ENCODE results near the gene SLC26A3. TPM values are rescaled to one million over a fixed set of nuclear protein-coding genes. Genes with fewer than 3 reads are reported as not detected.

Gene SLC26A3
- total RNA-seq, 1 donor from 2014 or later: not detected

GRCh38 chr7:107846324-107846723, 43.3 kb upstream of the SLC26A3 start:
- H3K27ac Mint-ChIP-seq: no peak overlapping the region
- no peaks in the 10 kb centered on the region for H3K36me3 Mint-ChIP-seq
- H3K4me3 Mint-ChIP-seq: no peak overlapping the region
- no peak for DNase-seq (ENCODE audit: low spot score in 2 of 2, unreplicated experiment in 2 of 2)
- H3K27me3 Mint-ChIP-seq (ENCODE audit: low read depth): peaks cover 13% of the 10 kb centered on the region
- TF ChIP-seq, protein P1, sequence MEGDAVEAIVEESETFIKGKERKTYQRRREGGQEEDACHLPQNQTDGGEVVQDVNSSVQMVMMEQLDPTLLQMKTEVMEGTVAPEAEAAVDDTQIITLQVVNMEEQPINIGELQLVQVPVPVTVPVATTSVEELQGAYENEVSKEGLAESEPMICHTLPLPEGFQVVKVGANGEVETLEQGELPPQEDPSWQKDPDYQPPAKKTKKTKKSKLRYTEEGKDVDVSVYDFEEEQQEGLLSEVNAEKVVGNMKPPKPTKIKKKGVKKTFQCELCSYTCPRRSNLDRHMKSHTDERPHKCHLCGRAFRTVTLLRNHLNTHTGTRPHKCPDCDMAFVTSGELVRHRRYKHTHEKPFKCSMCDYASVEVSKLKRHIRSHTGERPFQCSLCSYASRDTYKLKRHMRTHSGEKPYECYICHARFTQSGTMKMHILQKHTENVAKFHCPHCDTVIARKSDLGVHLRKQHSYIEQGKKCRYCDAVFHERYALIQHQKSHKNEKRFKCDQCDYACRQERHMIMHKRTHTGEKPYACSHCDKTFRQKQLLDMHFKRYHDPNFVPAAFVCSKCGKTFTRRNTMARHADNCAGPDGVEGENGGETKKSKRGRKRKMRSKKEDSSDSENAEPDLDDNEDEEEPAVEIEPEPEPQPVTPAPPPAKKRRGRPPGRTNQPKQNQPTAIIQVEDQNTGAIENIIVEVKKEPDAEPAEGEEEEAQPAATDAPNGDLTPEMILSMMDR (IDR thresholded peaks at IDR 0.05; ENCODE audit: unreplicated experiment): no peak
- no peaks in the 10 kb centered on the region for H3K4me1 Mint-ChIP-seq
- peaks cover 4% of the 10 kb centered on the region for H3K9me3 Mint-ChIP-seq

DNA sequence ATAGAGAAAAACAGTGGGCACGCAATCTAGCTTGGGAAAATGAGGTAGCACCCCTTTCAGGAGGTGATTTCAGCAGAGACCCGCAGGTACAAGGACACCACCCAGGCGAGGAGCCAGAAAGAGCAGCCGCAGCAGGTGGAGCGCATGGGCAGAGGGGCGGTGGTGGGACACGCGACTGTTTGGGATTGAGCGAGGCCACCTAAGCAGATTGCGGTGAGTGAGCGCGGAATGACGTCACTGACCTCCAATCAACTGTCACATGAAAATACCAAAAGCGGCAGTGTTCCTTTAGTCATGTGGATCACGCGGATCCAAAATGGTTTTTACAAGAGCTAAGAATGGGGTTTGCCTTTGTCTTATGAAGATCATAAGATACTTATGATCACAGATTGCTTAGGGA, 40.2 kb upstream of the SLC26A3 start:
- peaks cover 18% of the 10 kb centered on the region for H3K27me3 Mint-ChIP-seq (ENCODE audit: low read depth)
- TF ChIP-seq, protein P1 (IDR thresholded peaks at IDR 0.05; ENCODE audit: unreplicated experiment): no peak
- peaks cover 4% of the 10 kb centered on the region for H3K9me3 Mint-ChIP-seq
- DNase-seq (ENCODE audit: low spot score in 2 of 2, unreplicated experiment in 2 of 2): no peak
- no peak overlapping the region for H3K4me3 Mint-ChIP-seq
- no peaks in the 10 kb centered on the region for H3K4me1 Mint-ChIP-seq
- no peaks in the 10 kb centered on the region for H3K36me3 Mint-ChIP-seq
- no peak overlapping the region for H3K27ac Mint-ChIP-seq

DNA sequence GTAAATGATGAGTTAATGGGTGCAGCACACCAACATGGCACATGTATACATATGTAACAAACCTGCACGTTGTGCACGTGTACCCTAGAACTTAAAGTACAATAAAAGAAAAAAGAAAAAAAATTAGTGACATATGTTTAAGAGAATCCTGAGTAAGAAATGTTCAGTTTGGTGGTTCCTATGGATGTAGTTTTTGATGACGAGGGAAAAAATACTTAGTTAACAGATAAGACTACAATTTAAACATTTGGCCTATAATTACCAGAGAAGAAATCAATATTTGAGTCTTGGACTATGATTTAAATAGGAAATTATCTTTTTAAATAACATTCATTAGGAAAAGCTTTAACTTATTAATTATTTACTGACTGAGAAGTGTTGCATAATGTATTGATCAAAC, 39.2 kb upstream of the SLC26A3 start:
- no peak overlapping the region for H3K27ac Mint-ChIP-seq
- DNase-seq (ENCODE audit: low spot score in 2 of 2, unreplicated experiment in 2 of 2): no peak
- H3K36me3 Mint-ChIP-seq: no peaks in the 10 kb centered on the region
- TF ChIP-seq, protein P1 (IDR thresholded peaks at IDR 0.05; ENCODE audit: unreplicated experiment): no peak
- peaks cover 18% of the 10 kb centered on the region for H3K27me3 Mint-ChIP-seq (ENCODE audit: low read depth)
- no peaks in the 10 kb centered on the region for H3K4me1 Mint-ChIP-seq
- H3K4me3 Mint-ChIP-seq: no peak overlapping the region
- peaks cover 4% of the 10 kb centered on the region for H3K9me3 Mint-ChIP-seq

DNA sequence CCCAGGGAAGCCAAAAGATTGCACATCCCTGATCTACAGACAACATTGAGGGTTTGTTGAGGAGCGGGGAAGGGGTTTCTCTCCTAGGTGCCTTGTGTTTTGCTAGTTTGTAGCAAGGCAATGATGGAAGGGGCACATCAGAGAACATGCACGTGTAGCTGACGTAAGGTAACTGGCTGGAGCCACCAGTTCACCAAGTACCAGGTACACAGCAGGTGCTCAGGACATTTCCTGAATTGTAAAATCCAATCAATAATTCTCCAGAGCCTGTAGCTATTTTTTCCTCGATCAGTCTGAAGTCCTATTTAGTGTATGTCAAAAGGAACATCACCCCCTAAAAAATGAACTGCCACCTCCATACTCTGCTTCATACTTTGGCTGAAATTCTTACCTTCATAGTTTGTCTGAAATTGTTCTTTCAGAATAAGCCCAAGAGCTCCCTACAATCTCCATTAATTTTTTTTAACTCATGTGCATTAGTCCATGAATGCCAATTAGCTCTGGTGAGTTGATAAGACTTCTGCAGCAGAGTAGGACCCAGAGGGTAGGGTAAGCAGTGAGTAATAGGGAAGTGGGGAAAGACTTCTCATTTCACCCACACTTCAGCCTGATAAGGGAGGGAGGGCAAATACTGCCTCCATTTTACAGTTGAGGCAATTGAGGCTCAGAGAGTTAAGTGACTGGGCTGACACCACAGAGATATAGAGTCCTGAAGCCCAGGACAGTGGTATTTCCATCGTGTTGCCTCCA, 36.0 kb upstream of the SLC26A3 start:
- Mint-ChIP-seq H3K27me3 (ENCODE audit: low read depth) (peaks cover 20% of the 10 kb centered on the region), H3K4me3 (no peak overlapping the region), H3K9me3 (peaks cover 4% of the 10 kb centered on the region), H3K36me3 (no peaks in the 10 kb centered on the region), H3K4me1 (peaks cover 11% of the 10 kb centered on the region), H3K27ac (no peak overlapping the region)
- TF ChIP-seq, protein P1 (IDR thresholded peaks at IDR 0.05; ENCODE audit: unreplicated experiment): no peak
- no peak for DNase-seq (ENCODE audit: low spot score in 2 of 2, unreplicated experiment in 2 of 2)

DNA sequence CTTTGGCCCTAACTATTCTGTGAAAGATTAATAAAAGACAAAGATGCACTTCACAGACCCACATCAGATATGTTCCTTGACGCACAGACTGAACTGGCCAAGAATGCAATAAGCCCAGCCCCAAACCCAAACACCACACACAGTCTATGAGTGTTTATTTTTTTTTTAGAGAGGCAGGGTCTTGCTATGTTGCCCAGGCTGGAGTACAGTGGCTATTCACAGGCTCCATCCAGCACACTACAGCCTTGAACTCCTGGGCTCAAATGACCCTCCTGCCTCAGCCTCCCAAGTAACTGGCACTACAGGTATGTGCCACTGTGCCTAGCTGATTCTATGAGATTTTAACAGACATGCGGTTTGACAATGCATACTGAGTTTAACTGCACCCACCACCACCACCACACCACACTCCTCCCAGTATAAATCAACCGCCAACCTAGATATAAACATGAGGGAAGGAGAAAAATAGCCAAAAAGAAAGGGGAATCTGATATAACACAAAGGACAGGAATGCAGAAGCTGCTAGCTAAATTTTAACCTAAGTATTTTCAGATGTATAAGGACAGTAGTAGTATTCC, 35.1 kb upstream of the SLC26A3 start:
- Mint-ChIP-seq H3K27me3 (ENCODE audit: low read depth) (peaks cover 26% of the 10 kb centered on the region), H3K4me3 (no peak overlapping the region), H3K4me1 (peaks cover 11% of the 10 kb centered on the region), H3K36me3 (no peaks in the 10 kb centered on the region), H3K9me3 (peaks cover 4% of the 10 kb centered on the region), H3K27ac (no peak overlapping the region)
- no peak for DNase-seq (ENCODE audit: low spot score in 2 of 2, unreplicated experiment in 2 of 2)
- TF ChIP-seq, protein P1 (IDR thresholded peaks at IDR 0.05; ENCODE audit: unreplicated experiment): no peak
